WTC11 (cell line): ENCODE data around the gene KCNK15. TPM values are rescaled to one million over a fixed set of nuclear protein-coding genes. Genes with fewer than 3 reads are reported as not detected.

Source experiments
- ATAC-seq: fragments of 200-7000 bp; cut with Tn5 transposase; 2 replicates; pipeline ENCODE4 v1.10.0; 2021; ENCODE audit warnings: mild to moderate bottlenecking, moderate library complexity
- CTCF ChIA-PET: fragments of 300-600 bp; sonication (Branson Sonifier 250); formaldehyde crosslinking; loops from one replicate; lab custom pipeline; 2021; ENCODE audit warnings: antibody characterized with exemption; lab: Charles Lee
- POLR2A ChIA-PET: fragments of 350-600 bp; sonication (Branson Sonifier 250); formaldehyde crosslinking; loops from one replicate; lab custom pipeline; 2021; ENCODE audit warnings: antibody characterized with exemption; lab: Charles Lee
- DNase-seq: peaks from one replicate; pipeline ENCODE4 v3.0.0; 2021; ENCODE audit warnings: low spot score
- H3K27ac Mint-ChIP-seq: 2 replicates; pipeline ENCODE4 v1.8.0; 2021; ENCODE audit warnings: mixed read lengths
- H3K27me3 Mint-ChIP-seq: 2 replicates; pipeline ENCODE4 v1.8.0; 2021; ENCODE audit warnings: low read depth, mild to moderate bottlenecking, moderate library complexity, mixed read lengths
- H3K36me3 Mint-ChIP-seq: 2 replicates; pipeline ENCODE4 v1.8.0; 2021; ENCODE audit warnings: mixed read lengths
- H3K4me1 Mint-ChIP-seq: 2 replicates; pipeline ENCODE4 v1.8.0; 2022; ENCODE audit warnings: mixed read lengths
- H3K4me3 Mint-ChIP-seq: 2 replicates; pipeline ENCODE4 v1.8.0; 2021; ENCODE audit warnings: mild to moderate bottlenecking, moderate library complexity, mixed read lengths
- H3K9me3 Mint-ChIP-seq: 2 replicates; pipeline ENCODE4 v1.8.0; 2021; ENCODE audit warnings: mixed read lengths
- ATF1 ChIP-seq: sonication (generic); formaldehyde crosslinking; IDR thresholded peaks from 2 replicates; pipeline ENCODE4 v1.8.1; 2023; ENCODE audit warnings: mild to moderate bottlenecking, moderate library complexity, missing genetic modification reagents
- KAT7 ChIP-seq: sonication (generic); formaldehyde crosslinking; IDR thresholded peaks from 2 replicates; pipeline ENCODE4 v1.8.1; 2023; ENCODE audit warnings: missing genetic modification reagents, mild to moderate bottlenecking, borderline replicate concordance
- total RNA-seq: library from RNA; stranded (reverse); gene quantifications from 3 replicates; pipeline ENCODE4 v1.2.3, GENCODE V29; 2021
- TF ChIP-seq, protein P1 (sequence below): fragments of 250-450 bp; sonication (Bioruptor Pico); IDR thresholded peaks from 2 replicates; pipeline ENCODE4 v1.9.0; 2021; ENCODE audit warnings: moderate library complexity, mild to moderate bottlenecking, inconsistent platforms, borderline replicate concordance
- TF ChIP-seq, protein P2 (sequence below): fragments of 250-450 bp; sonication (Bioruptor Pico); IDR thresholded peaks from 2 replicates; pipeline ENCODE4 v2.1.2; 2022; ENCODE audit warnings: mild to moderate bottlenecking, moderate library complexity

Gene KCNK15
- total RNA-seq, 1 experiment from 2014 or later, result 0.24 TPM

DNA sequence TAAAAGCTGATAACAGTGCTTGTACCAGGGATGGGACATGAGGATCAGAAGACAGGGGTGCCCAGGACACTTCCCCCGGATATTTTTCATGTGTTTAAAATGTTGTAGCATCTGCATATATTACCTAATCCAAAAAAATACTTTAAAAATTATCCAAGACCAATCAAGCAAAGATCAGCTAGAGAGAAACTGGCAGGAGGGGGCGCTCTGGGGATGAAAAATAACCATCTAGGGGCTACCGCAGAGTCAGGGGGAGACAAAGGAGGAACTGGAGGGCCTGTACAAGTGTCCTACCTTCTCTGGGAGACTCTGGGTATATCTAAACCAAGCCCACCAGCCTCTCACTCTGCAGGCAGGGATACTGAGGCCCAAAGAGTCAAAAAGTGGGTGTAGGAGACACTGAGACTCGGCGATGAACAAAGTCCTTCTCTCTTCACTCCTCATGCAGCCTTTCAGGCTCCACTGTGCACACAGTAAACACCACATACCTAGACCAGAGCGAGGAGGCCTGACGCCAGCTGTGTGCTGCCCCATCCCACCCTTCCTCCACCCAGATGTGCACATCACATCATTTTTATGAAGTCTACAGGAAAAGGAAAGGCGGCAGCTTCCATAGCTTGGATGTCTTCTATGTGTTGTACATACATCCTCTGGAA, 54.9 kb downstream of the KCNK15 start:
- ChIA-PET POLR2A (no interaction called here), CTCF (interaction anchor here (0.7 to 9.1 kb wide), 20 partner anchors 9 to 429 kb away, joined by 3 to 65 read pairs (median 4); no protein-coding TSS in a partner anchor)
- no peaks in the 10 kb centered on the region for H3K36me3 Mint-ChIP-seq
- no peaks in the 10 kb centered on the region for H3K27me3 Mint-ChIP-seq
- no peak overlapping the region for H3K4me3 Mint-ChIP-seq
- ATAC-seq (peak; percentile 74), DNase-seq (peak; percentile 63)
- peaks cover 17% of the 10 kb centered on the region for H3K4me1 Mint-ChIP-seq
- H3K9me3 Mint-ChIP-seq, result no peaks in the 10 kb centered on the region
- H3K27ac Mint-ChIP-seq, result no peak overlapping the region
- TF ChIP-seq, protein P1, sequence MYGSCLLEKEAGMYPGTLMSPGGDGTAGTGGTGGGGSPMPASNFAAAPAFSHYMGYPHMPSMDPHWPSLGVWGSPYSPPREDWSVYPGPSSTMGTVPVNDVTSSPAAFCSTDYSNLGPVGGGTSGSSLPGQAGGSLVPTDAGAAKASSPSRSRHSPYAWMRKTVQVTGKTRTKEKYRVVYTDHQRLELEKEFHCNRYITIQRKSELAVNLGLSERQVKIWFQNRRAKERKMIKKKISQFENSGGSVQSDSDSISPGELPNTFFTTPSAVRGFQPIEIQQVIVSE (CRISPR knock-in tag), result no peak
- TF ChIP-seq ATF1, result no peak
- no peak for TF ChIP-seq KAT7
- TF ChIP-seq, protein P2, sequence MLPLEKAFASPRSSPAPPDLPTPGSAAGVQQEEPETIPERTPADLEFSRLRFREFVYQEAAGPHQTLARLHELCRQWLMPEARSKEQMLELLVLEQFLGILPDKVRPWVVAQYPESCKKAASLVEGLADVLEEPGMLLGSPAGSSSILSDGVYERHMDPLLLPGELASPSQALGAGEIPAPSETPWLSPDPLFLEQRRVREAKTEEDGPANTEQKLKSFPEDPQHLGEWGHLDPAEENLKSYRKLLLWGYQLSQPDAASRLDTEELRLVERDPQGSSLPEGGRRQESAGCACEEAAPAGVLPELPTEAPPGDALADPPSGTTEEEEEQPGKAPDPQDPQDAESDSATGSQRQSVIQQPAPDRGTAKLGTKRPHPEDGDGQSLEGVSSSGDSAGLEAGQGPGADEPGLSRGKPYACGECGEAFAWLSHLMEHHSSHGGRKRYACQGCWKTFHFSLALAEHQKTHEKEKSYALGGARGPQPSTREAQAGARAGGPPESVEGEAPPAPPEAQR (CRISPR knock-in tag), result no peak
- TF ChIP-seq, all 79 proteins: peak for 0

Other genes starting within 250 kb of the KCNK15 start
- gene SERINC3, start 223.8 kb upstream of the KCNK15 start, total RNA-seq, result 38.2 to 41.3 TPM (median 38.6 TPM) in 3 replicates
- gene PKIG, start 163.3 kb upstream of the KCNK15 start, total RNA-seq, result 22.7 to 28.1 TPM (median 24.4 TPM) in 3 replicates
- 19.7 to 29.2 TPM (median 25.3 TPM) in 3 replicates for gene ADA, start 94.2 kb upstream of the KCNK15 start, total RNA-seq
- gene CCN5, start 30.5 kb upstream of the KCNK15 start, total RNA-seq, result 0.16 to 0.37 TPM (median 0.23 TPM) in 3 replicates
- gene RIMS4, start 64.7 kb downstream of the KCNK15 start, total RNA-seq, result 24.8 to 27.4 TPM (median 27.3 TPM) in 3 replicates
- gene YWHAB, start 139.8 kb downstream of the KCNK15 start, total RNA-seq, result 177 to 216 TPM (median 183 TPM) in 3 replicates
- 88.3 to 98.2 TPM (median 90.7 TPM) in 3 replicates for gene PABPC1L, start 164.2 kb downstream of the KCNK15 start, total RNA-seq
- gene TOMM34, start 214.5 kb downstream of the KCNK15 start, total RNA-seq, result 35.9 to 37.7 TPM (median 36.7 TPM) in 3 replicates
- 36.0 to 41.2 TPM (median 37.9 TPM) in 3 replicates for gene STK4, start 220.6 kb downstream of the KCNK15 start, total RNA-seq